HepG2 (cell line): ENCODE results near the gene TOR2A. TPM values are rescaled to one million over a fixed set of nuclear protein-coding genes. Genes with fewer than 3 reads are reported as not detected.
A peak's percentile ranks its signal among the peaks of the same experiment; 100 is the strongest.

Experiments used
- AHDC1 ChIP-seq: sonication (generic); formaldehyde crosslinking; IDR thresholded peaks from 2 replicates; pipeline ENCODE4 v1.5.1; 2020; ENCODE audit warnings: mild to moderate bottlenecking, missing genetic modification reagents, borderline replicate concordance
- BATF2 ChIP-seq: sonication (generic); formaldehyde crosslinking; IDR thresholded peaks from 2 replicates; pipeline ENCODE4 v1.8.0; 2022; ENCODE audit warnings: mild to moderate bottlenecking, missing genetic modification reagents, moderate library complexity
- CEBPG ChIP-seq: IDR thresholded peaks from 2 replicates; pipeline ENCODE4 v1.6.1; 2016
- CHCHD3 ChIP-seq: sonication (generic); formaldehyde crosslinking; IDR thresholded peaks from 2 replicates; pipeline ENCODE4 v1.8.0; 2022; ENCODE audit warnings: mild to moderate bottlenecking, missing genetic modification reagents, moderate library complexity
- FOXA3 ChIP-seq: IDR thresholded peaks from 2 replicates; pipeline ENCODE4 v1.6.1; 2016; ENCODE audit warnings: missing genetic modification reagents, missing compliant biosample characterization
- HDAC6 ChIP-seq: fragments of 200-600 bp; sonication (generic); IDR thresholded peaks from 2 replicates; pipeline ENCODE4 v1.7.0; 2017; ENCODE audit warnings: mild to moderate bottlenecking, antibody characterized with exemption, low read length, low read depth
- HOXA3 ChIP-seq: sonication (generic); formaldehyde crosslinking; IDR thresholded peaks from 2 replicates; pipeline ENCODE4 v1.5.0; 2020; ENCODE audit warnings: missing genetic modification reagents
- JUN ChIP-seq: sonication (generic); formaldehyde crosslinking; IDR thresholded peaks from 2 replicates; pipeline ENCODE4 v1.4.0; 2020; ENCODE audit warnings: mild to moderate bottlenecking, missing genetic modification reagents
- KLF11 ChIP-seq: IDR thresholded peaks from 2 replicates; pipeline ENCODE4 v1.6.1; 2016; ENCODE audit warnings: missing compliant biosample characterization
- MLLT10 ChIP-seq: sonication (generic); formaldehyde crosslinking; IDR thresholded peaks from 2 replicates; pipeline ENCODE4 v1.4.0; 2020; ENCODE audit warnings: missing genetic modification reagents
- MXD4 ChIP-seq: IDR thresholded peaks from 2 replicates; pipeline ENCODE4 v1.6.1; 2016; ENCODE audit warnings: mild to moderate bottlenecking, missing biosample characterization, missing genetic modification reagents
- SAFB2 ChIP-seq: sonication (generic); formaldehyde crosslinking; IDR thresholded peaks from 2 replicates; pipeline ENCODE4 v1.5.1; 2020; ENCODE audit warnings: missing genetic modification reagents, low read depth, mild to moderate bottlenecking, borderline replicate concordance
- STAT5B ChIP-seq: sonication (generic); formaldehyde crosslinking; IDR thresholded peaks from 2 replicates; pipeline ENCODE4 v1.4.0; 2020; ENCODE audit warnings: missing genetic modification reagents
- TARDBP ChIP-seq: sonication (generic); formaldehyde crosslinking; IDR thresholded peaks from 2 replicates; pipeline ENCODE4 v1.8.0; 2022; ENCODE audit warnings: mild to moderate bottlenecking, missing genetic modification reagents
- ZBTB8A ChIP-seq: sonication (generic); formaldehyde crosslinking; IDR thresholded peaks from 2 replicates; pipeline ENCODE4 v1.4.0; 2020; ENCODE audit warnings: mild to moderate bottlenecking, low read depth, missing genetic modification reagents, borderline replicate concordance
- ZKSCAN1 ChIP-seq: fragments of 150-350 bp; IDR thresholded peaks from 2 replicates; pipeline ENCODE4 v1.6.1; 2014; ENCODE audit warnings: low read length
- ZMYM3 ChIP-seq: sonication (generic); formaldehyde crosslinking; IDR thresholded peaks from 2 replicates; pipeline ENCODE4 v1.5.1; 2020; ENCODE audit warnings: mild to moderate bottlenecking, missing genetic modification reagents
- ZNF264 ChIP-seq: sonication (generic); formaldehyde crosslinking; IDR thresholded peaks from 2 replicates; pipeline ENCODE4 v1.4.0; 2020; ENCODE audit warnings: missing genetic modification reagents
- ZNF576 ChIP-seq: sonication (generic); formaldehyde crosslinking; IDR thresholded peaks from 2 replicates; pipeline ENCODE4 v1.4.0; 2020; ENCODE audit warnings: mild to moderate bottlenecking, missing genetic modification reagents
- ZNF598 ChIP-seq: sonication (generic); formaldehyde crosslinking; IDR thresholded peaks from 2 replicates; pipeline ENCODE4 v1.5.1; 2020; ENCODE audit warnings: mild to moderate bottlenecking, missing genetic modification reagents, borderline replicate concordance
- polyA plus RNA-seq, 8 experiments: library from polyadenylated mRNA; depleted of rRNA in 3 of 8; stranded (reverse) in 7 of 8; unstranded in 1 of 8; fragments of >200 nt; fragmentation: Illumina TruSeq in 4 of 8; extraction: Trizol in 4 of 8; gene quantifications; 2 replicates each; pipeline versions ENCODE4 v1.2.1 to v1.2.3, GENCODE V29; 2011 to 2016; ENCODE audit warnings: low read depth in 4 of 8, missing spikeins in 1 of 8, mixed read lengths in 1 of 8; ENCODE audit not compliant: insufficient read depth in 1 of 8
- total RNA-seq, 5 experiments: library from RNA; depleted of rRNA; stranded (reverse); fragments of >200 nt; fragmentation: Illumina TruSeq; extraction: Trizol; gene quantifications; 2 replicates each; pipeline ENCODE4 v1.2.3, GENCODE V29; 2016; ENCODE audit warnings: low read depth in 1 of 5
- TF ChIP-seq, protein P1 (sequence below): IDR thresholded peaks from 2 replicates; pipeline ENCODE4 v1.6.1; 2016; ENCODE audit warnings: missing genetic modification reagents, missing compliant biosample characterization
- TF ChIP-seq, protein P2 (sequence below): sonication (generic); formaldehyde crosslinking; IDR thresholded peaks from 2 replicates; pipeline ENCODE4 v1.4.0; 2020; ENCODE audit warnings: mild to moderate bottlenecking, low read depth, missing genetic modification reagents

TOR2A gene
- total and polyA plus RNA-seq, 2 of the 13 experiments (the other 11 are each of a cell fraction or from before 2014, with no cell fraction given) = 3.5 to 7.2 TPM

DNA sequence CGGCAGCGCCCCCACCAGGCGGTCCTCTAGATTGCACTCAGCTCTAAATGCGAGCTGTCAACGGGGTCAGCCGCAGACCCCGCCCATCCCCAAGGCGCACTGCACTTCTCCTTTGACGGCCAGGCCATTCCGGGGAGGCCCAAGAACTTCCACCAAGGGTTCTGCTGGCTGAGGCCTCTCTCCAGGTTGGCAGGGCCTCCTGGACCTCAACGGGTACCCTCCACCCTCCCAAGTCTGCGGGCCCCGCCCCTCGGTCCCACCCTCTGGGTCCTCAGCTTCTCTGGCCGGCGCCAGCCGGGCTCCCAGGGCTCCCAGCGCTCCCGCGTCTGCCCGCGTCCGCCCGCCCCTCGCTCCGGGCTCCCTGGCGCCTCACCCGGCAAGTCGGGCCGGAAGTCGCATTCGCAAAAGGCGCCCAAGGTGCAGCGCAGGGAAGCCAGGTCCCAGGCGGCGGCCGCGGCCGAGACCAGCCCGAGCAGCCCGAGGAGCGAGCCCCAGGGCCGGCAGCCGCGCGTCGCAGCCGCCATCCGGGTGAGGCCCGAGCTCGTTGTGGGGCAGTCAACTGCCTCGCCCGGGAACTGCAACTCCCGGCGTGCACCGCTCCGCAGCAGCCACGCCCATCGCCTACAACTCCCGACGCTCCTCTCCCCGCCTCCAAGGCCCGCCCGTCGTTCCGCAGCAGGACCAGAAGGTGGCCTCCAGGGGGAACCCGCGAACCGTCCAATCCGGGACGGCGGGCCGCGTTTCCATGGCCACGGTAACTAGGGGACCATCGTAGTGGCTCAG lies at the start of gene TOR2A (continued):
- TF ChIP-seq AHDC1 (CRISPR knock-in tag) (no peak), KLF11 (CRISPR knock-in tag) (no peak), ZNF598 (CRISPR knock-in tag) (peak; percentile 32; the same call in 1 of the 2 replicates), JUN (CRISPR knock-in tag) (no peak), ZNF264 (CRISPR knock-in tag) (no peak), CHCHD3 (CRISPR knock-in tag) (no peak), ZBTB8A (CRISPR knock-in tag) (no peak), ZMYM3 (no peak), FOXA3 (peak; percentile 62), BATF2 (CRISPR knock-in tag) (no peak), MXD4 (peak; percentile 54), CEBPG (CRISPR knock-in tag) (no peak; the same call in 1 of the 2 replicates), ZKSCAN1 (no peak; the same call in 1 of the 2 replicates), SAFB2 (CRISPR knock-in tag) (no peak; the same call in 1 of the 2 replicates), TARDBP (peak; percentile 75), MLLT10 (no peak), HOXA3 (CRISPR knock-in tag) (peak; percentile 72; the same call in 1 of the 2 replicates), STAT5B (CRISPR knock-in tag) (no peak), HDAC6 (no peak), ZNF576 (CRISPR knock-in tag) (no peak)
- TF ChIP-seq, protein P1, sequence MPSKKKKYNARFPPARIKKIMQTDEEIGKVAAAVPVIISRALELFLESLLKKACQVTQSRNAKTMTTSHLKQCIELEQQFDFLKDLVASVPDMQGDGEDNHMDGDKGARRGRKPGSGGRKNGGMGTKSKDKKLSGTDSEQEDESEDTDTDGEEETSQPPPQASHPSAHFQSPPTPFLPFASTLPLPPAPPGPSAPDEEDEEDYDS (CRISPR knock-in tag) = peak; percentile 36; the same call in 1 of the 2 replicates
- TF ChIP-seq, protein P2, sequence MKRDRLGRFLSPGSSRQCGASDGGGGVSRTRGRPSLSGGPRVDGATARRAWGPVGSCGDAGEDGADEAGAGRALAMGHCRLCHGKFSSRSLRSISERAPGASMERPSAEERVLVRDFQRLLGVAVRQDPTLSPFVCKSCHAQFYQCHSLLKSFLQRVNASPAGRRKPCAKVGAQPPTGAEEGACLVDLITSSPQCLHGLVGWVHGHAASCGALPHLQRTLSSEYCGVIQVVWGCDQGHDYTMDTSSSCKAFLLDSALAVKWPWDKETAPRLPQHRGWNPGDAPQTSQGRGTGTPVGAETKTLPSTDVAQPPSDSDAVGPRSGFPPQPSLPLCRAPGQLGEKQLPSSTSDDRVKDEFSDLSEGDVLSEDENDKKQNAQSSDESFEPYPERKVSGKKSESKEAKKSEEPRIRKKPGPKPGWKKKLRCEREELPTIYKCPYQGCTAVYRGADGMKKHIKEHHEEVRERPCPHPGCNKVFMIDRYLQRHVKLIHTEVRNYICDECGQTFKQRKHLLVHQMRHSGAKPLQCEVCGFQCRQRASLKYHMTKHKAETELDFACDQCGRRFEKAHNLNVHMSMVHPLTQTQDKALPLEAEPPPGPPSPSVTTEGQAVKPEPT (CRISPR knock-in tag) = peak; percentile 79; the same call in 1 of the 2 replicates
